DND-41 (cell line): Measurements from ENCODE around the gene RNFT2.
A peak's percentile ranks its signal among the peaks of the same experiment; 100 is the strongest.

Source experiments
- ATAC-seq: fragments of 200-7000 bp; cut with Tn5 transposase; 3 replicates; pipeline ENCODE4 v1.9.1; 2021; ENCODE audit warnings: low read depth; ENCODE audit not compliant: insufficient read depth
- DNase-seq: peaks from one replicate; pipeline ENCODE4 v3.0.0-alpha.2; 2020
- H2AFZ ChIP-seq: 2 replicates; pipeline ENCODE4 v1.6.0; 2012; ENCODE audit warnings: low read depth, low read length
- H3K27ac ChIP-seq: 2 replicates; pipeline ENCODE4 v1.5.1; 2012; ENCODE audit warnings: low read length, inconsistent platforms
- H3K27me3 ChIP-seq: fragments of 200-600 bp; sonication (generic); 2 replicates; pipeline ENCODE4 v1.6.0; 2012; ENCODE audit warnings: low read length, mild to moderate bottlenecking, inconsistent platforms; ENCODE audit not compliant: insufficient read depth, poor library complexity
- H3K36me3 ChIP-seq: 2 replicates; pipeline ENCODE4 v1.5.1; 2012; ENCODE audit warnings: low read length, inconsistent platforms; ENCODE audit not compliant: insufficient read depth
- H3K4me1 ChIP-seq: 2 replicates; pipeline ENCODE4 v1.5.1; 2012; ENCODE audit warnings: mild to moderate bottlenecking, low read length; ENCODE audit not compliant: insufficient read depth
- H3K4me2 ChIP-seq: 2 replicates; pipeline ENCODE4 v1.6.0; 2012; ENCODE audit warnings: mild to moderate bottlenecking, moderate library complexity, low read length, inconsistent platforms; ENCODE audit not compliant: insufficient read depth
- H3K4me3 ChIP-seq, 2 experiments: fragments of 200-600 bp in 1 of 2; shearing (Covaris generic) in 1 of 2; 2 replicates each; pipeline ENCODE4 v1.5.1; 2012 to 2016; ENCODE audit warnings: inconsistent platforms in 2 of 2, low read length in 2 of 2, mild to moderate bottlenecking in 2 of 2, low read depth in 1 of 2, moderate library complexity in 1 of 2
- H3K79me2 ChIP-seq: 2 replicates; pipeline ENCODE4 v1.6.0; 2012; ENCODE audit warnings: low read length, inconsistent platforms; ENCODE audit not compliant: insufficient read depth
- H3K9ac ChIP-seq: 2 replicates; pipeline ENCODE4 v1.6.0; 2012; ENCODE audit warnings: low read depth, mild to moderate bottlenecking, inconsistent platforms, low read length, moderate library complexity
- H3K9me3 ChIP-seq: 2 replicates; pipeline ENCODE4 v1.5.1; 2012; ENCODE audit warnings: low read length, moderate library complexity, mild to moderate bottlenecking, inconsistent platforms; ENCODE audit not compliant: insufficient read depth, severe bottlenecking
- H4K20me1 ChIP-seq: 2 replicates; pipeline ENCODE4 v1.6.0; 2012; ENCODE audit warnings: low read length; ENCODE audit not compliant: insufficient read depth
- CTCF ChIP-seq: IDR thresholded peaks from 2 replicates; pipeline ENCODE4 v1.5.1; 2012; ENCODE audit warnings: borderline replicate concordance, low read length, moderate library complexity, mild to moderate bottlenecking; ENCODE audit not compliant: poor library complexity, severe bottlenecking; ENCODE audit errors: extremely low read depth
- EZH2 ChIP-seq: IDR thresholded peaks from 3 replicates; pipeline ENCODE4 v1.6.1; 2012; ENCODE audit warnings: borderline replicate concordance, low read depth, mild to moderate bottlenecking, moderate library complexity, low read length, inconsistent platforms; ENCODE audit not compliant: severe bottlenecking

The RNFT2 gene

GRCh38 chr12:116874324-116874995 lies 136.3 kb downstream of the RNFT2 start:
- peaks cover 3% of the 10 kb centered on the region; the same call in 1 of the 2 replicates for H4K20me1 ChIP-seq
- H3K27ac ChIP-seq = no peak overlapping the region
- H3K27me3 ChIP-seq = peaks cover 21% of the 10 kb centered on the region

GRCh38 chr12:116876151-116876869 lies 138.2 kb downstream of the RNFT2 start:
- TF ChIP-seq EZH2 (no peak), CTCF (no peak)
- ATAC-seq (no peak), DNase-seq (no peak)
- H4K20me1 ChIP-seq = peaks cover 6% of the 10 kb centered on the region; the same call in 1 of the 2 replicates
- H3K36me3 ChIP-seq = no peaks in the 10 kb centered on the region
- peaks cover 38% of the 10 kb centered on the region for H3K27me3 ChIP-seq
- no peak overlapping the region for H2AFZ ChIP-seq
- no peaks in the 10 kb centered on the region for H3K9me3 ChIP-seq
- H3K4me3 ChIP-seq = no peak overlapping the region
- H3K9ac ChIP-seq = no peak overlapping the region
- H3K79me2 ChIP-seq = no peaks in the 10 kb centered on the region
- peaks cover 14% of the 10 kb centered on the region for H3K4me1 ChIP-seq
- H3K4me2 ChIP-seq = no peak overlapping the region
- no peak overlapping the region for H3K27ac ChIP-seq

More at GRCh38 chr12:116874324-116874995, 136.3 kb downstream of the RNFT2 start:
- H3K79me2 ChIP-seq = no peaks in the 10 kb centered on the region
- H3K36me3 ChIP-seq = no peaks in the 10 kb centered on the region
- H2AFZ ChIP-seq = no peak overlapping the region
- no peaks in the 10 kb centered on the region for H3K9me3 ChIP-seq
- peaks cover 7% of the 10 kb centered on the region; the same call in 1 of the 2 replicates for H3K4me1 ChIP-seq
- H3K4me2 ChIP-seq = no peak overlapping the region
- DNase-seq (no peak), ATAC-seq (no peak)
- TF ChIP-seq EZH2 = no peak
- no peak for TF ChIP-seq CTCF
- H3K9ac ChIP-seq = no peak overlapping the region
- no peak overlapping the region for H3K4me3 ChIP-seq

GRCh38 chr12:116878567-116879508 lies 140.7 kb downstream of the RNFT2 start:
- H3K27me3 ChIP-seq = peaks cover 51% of the 10 kb centered on the region
- TF ChIP-seq CTCF (no peak), EZH2 (peak; percentile 29)
- H4K20me1 ChIP-seq = peaks cover 6% of the 10 kb centered on the region; the same call in 1 of the 2 replicates
- no peak overlapping the region for H2AFZ ChIP-seq
- no peak overlapping the region for H3K4me2 ChIP-seq
- DNase-seq (no peak), ATAC-seq (no peak)
- peaks cover 9% of the 10 kb centered on the region for H3K4me1 ChIP-seq
- no peaks in the 10 kb centered on the region for H3K36me3 ChIP-seq
- H3K9me3 ChIP-seq = no peaks in the 10 kb centered on the region
- H3K79me2 ChIP-seq = no peaks in the 10 kb centered on the region
- no peak overlapping the region for H3K9ac ChIP-seq
- no peak overlapping the region for H3K27ac ChIP-seq
- H3K4me3 ChIP-seq = no peak overlapping the region
